GM10266 (cell line): Measurements from ENCODE around the gene PACRG.

ENCODE experiments used
- DNase-seq: peaks from one replicate; pipeline ENCODE4 v3.0.0; 2012; ENCODE audit errors: extremely low spot score
- TF ChIP-seq, protein P1 (sequence below): IDR thresholded peaks from 2 replicates; pipeline ENCODE4 v1.5.1; 2012; ENCODE audit warnings: mild to moderate bottlenecking, low read depth; ENCODE audit not compliant: control insufficient read depth, insufficient read depth; ENCODE audit errors: missing control alignments

The PACRG gene

DNA sequence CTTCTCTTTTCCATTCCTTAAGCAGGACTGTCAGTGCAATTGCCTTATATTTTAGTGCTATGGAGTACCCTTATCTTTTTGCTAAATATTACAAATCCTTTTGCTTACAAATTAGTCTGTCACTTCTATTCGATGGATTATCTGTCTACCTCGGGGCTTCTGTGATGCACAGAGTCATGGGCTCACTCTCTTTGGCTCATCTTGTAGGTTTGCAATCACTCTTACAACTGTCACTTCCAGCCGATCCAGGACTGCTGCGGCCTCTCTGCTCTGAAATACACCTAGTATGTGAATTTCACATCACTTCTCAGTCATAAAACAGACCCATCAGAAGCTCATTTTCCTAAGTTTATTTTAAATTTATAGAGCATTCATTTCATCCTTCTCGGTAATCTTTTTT lies 393.5 kb downstream of the PACRG start:
- DNase-seq, result no peak
- TF ChIP-seq, protein P1, sequence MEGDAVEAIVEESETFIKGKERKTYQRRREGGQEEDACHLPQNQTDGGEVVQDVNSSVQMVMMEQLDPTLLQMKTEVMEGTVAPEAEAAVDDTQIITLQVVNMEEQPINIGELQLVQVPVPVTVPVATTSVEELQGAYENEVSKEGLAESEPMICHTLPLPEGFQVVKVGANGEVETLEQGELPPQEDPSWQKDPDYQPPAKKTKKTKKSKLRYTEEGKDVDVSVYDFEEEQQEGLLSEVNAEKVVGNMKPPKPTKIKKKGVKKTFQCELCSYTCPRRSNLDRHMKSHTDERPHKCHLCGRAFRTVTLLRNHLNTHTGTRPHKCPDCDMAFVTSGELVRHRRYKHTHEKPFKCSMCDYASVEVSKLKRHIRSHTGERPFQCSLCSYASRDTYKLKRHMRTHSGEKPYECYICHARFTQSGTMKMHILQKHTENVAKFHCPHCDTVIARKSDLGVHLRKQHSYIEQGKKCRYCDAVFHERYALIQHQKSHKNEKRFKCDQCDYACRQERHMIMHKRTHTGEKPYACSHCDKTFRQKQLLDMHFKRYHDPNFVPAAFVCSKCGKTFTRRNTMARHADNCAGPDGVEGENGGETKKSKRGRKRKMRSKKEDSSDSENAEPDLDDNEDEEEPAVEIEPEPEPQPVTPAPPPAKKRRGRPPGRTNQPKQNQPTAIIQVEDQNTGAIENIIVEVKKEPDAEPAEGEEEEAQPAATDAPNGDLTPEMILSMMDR, result no peak

DNA sequence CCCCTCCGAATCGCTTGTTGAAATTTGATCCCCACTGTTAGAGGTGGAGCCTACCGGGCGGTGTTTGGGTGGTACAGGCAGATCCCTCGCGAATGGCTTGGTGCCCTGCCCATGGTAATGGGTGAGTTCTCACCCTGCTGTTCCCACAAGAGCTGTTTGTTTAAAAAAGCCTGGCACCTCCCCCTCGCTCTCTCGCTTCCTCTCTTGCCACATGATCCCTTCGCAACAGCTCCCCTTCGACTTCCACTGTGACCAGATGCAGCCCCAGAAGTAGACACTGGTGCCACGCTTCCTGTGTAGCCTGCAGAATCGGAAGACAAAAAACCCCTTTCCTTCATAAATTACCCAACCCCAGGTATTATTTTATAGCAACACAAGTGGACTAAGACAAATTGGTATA lies 394.6 kb downstream of the PACRG start:
- TF ChIP-seq, protein P1, result no peak
- DNase-seq, result no peak

DNA sequence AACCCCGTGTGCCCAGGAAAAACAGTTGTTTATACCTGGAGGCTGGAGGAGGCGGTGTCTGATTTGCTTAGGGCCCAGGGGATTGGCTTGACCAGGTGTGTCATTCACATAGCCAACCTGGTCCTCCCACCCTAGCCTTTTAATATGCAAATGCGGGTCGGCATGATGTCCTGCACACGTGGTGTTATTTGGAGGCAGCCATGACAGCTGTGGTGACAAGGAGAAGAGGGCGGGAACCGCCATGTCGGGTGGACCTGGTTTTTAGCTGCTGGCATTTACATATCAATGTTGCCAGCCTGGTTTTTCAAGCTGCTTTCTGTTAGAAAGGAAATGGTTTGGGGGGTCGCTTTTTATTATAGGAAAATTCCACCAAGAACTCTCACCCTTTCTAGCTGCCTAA lies 395.3 kb downstream of the PACRG start:
- no peak for DNase-seq
- TF ChIP-seq, protein P1, result no peak

DNA sequence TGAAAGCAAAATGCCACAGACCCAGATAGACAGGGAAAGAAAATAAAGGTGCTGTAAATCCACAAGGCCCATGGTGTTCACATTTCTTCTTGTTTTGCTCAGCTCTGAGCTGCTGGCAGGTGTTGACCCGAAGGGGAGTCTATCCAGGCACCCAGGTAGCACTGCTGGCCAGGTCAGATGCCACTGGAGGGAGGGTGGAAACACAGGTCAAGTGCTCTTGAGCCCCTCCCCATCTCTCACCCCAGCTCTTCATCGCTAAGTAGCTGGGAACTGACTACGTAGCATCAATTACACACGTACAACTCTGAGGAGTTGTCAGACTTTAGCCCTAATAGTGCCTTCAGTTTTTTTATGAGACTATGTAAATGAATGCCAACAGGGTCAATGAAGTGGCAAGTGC lies 399.0 kb downstream of the PACRG start:
- TF ChIP-seq, protein P1, result no peak
- DNase-seq, result no peak

DNA sequence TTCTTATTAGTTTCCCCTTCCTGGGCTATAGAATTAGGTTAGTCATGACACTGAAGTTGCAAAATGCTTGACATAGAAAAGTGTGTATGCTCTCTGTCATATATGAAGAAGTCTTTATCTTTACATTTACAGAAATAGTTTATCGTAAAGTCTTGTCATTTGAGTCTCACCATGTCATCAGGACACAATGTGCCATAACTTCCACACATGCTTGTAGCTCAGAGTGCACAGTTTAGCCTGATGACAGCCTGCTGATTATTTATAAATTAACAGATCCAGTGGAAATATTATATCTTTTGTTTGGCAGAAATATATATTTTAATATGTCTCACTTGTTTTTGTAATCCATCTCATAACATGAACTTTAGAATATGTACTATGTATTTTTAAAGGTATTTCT lies 399.8 kb downstream of the PACRG start:
- DNase-seq, result no peak
- TF ChIP-seq, protein P1, result no peak

DNA sequence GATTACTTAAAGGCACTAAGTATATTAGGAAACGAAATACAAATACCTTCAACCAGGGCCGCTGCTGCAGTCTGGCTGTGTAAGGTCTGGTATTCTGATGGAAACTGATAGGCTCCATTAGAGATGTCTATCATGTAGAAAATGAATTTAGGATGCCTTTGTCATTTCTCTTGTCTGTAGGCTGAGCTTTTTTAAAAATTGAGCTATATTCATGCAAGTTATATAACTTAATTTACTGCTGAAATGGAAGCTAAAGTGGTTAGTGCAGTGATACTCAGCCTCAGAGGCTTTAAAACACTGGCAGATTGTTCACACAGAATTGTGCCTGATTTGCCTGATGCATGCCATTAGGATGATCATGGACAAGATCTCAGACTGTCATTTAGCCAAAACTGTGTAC lies 400.6 kb downstream of the PACRG start:
- TF ChIP-seq, protein P1, result no peak
- DNase-seq, result no peak

DNA sequence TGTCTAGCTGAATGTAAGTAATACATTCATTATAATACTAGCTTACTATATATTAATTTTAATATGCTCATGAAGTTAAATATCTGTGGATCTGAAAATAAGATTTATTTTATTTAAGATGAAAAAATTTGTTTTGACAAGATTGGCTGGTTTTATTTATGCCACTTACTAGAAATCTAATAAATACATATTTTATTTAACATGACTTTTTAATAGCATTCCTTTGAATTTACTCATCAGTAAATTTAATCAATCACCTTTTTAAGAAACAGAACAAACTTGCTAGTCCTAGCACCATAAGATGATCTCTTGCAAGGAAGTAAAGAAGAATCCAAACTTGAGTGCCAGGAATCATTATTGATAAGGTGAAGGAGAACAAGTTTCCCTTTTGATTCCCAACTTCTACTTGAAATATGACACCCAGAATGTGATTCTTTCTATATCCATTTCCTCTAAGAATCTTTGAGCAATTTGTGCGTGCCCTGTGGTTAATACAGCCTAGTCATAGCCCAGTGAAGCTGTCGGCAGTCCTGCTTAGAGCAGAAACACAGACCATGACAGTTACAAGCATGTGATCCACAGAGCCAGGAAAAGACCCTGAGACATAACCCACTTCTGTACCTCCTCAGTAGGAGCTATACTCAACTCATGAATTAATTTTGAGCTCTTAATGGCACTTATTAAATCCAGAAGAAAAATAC lies 404.4 kb downstream of the PACRG start:
- no peak for DNase-seq
- TF ChIP-seq, protein P1, result no peak
